IPS DF 6.9 (cell line): Measurements from ENCODE around the gene CDK8.
"Not testable (repeated sequence)": the region's sequence is repeated elsewhere in the genome, so short reads cannot be mapped to it uniquely, and the experiment has no call there.

ENCODE experiments used
- DNase-seq: peaks from one replicate; pipeline ENCODE4 v3.0.0-alpha.2; 2013; ENCODE audit warnings: low read depth, low spot score
- H3K27ac ChIP-seq: one replicate; pipeline ENCODE4 v1.5.1; 2013; ENCODE audit warnings: low read length, control low read depth
- H3K27me3 ChIP-seq: 2 replicates; pipeline ENCODE4 v1.6.1; 2013; ENCODE audit warnings: mild to moderate bottlenecking, low read length; ENCODE audit not compliant: control insufficient read depth, insufficient read depth
- H3K36me3 ChIP-seq: 2 replicates; pipeline ENCODE4 v1.6.1; 2013; ENCODE audit warnings: low read length; ENCODE audit not compliant: control insufficient read depth, insufficient read depth
- H3K4me1 ChIP-seq: 2 replicates; pipeline ENCODE4 v1.6.1; 2013; ENCODE audit warnings: low read length; ENCODE audit not compliant: control insufficient read depth, insufficient read depth
- H3K4me3 ChIP-seq: 2 replicates; pipeline ENCODE4 v1.5.1; 2013; ENCODE audit warnings: mild to moderate bottlenecking, low read length
- H3K9me3 ChIP-seq: 2 replicates; pipeline ENCODE4 v1.6.1; 2013; ENCODE audit warnings: low read length, inconsistent platforms; ENCODE audit not compliant: control insufficient read depth, insufficient read depth
- WGBS: extraction: QIAGEN DNeasy Blood & Tissue Kit; methylation state at CpG from one replicate; pipeline ENCODE4 v1.1.7; 2013; ENCODE audit warnings: mixed read lengths, missing lambda C conversion rate; ENCODE audit not compliant: insufficient read length, insufficient coverage; 5-methylcytosine and 5-hydroxymethylcytosine counted together

The CDK8 gene

GRCh38 chr13:26310470-26310869 is 56.5 kb downstream of the CDK8 start:
- Histone ChIP-seq H3K9me3 (no peaks in the 10 kb centered on the region), H3K4me1 (peaks cover 1% of the 10 kb centered on the region; the same call in 1 of the 2 replicates), H3K36me3 (no peaks in the 10 kb centered on the region), H3K4me3 (no peak overlapping the region), H3K27ac (no peak overlapping the region), H3K27me3 (no peaks in the 10 kb centered on the region)
- DNase-seq = no peak
- WGBS = no CpG with 5 or more reads among the region's 5 CpGs

GRCh38 chr13:26312019-26312418 is 58.1 kb downstream of the CDK8 start:
- not testable (repeated sequence) for H3K36me3 ChIP-seq, DNase-seq, H3K4me1 ChIP-seq, H3K9me3 ChIP-seq, H3K27ac ChIP-seq, H3K4me3 ChIP-seq, H3K27me3 ChIP-seq
- no CpG with 5 or more reads among the region's 7 CpGs for WGBS

GRCh38 chr13:26316095-26316494 is 62.2 kb downstream of the CDK8 start:
- H3K27ac ChIP-seq, H3K4me1 ChIP-seq, H3K4me3 ChIP-seq, H3K36me3 ChIP-seq, H3K27me3 ChIP-seq, H3K9me3 ChIP-seq, DNase-seq: not testable (repeated sequence)
- WGBS = no CpG with 5 or more reads among the region's 1 CpG

GRCh38 chr13:26320766-26321165 is 66.8 kb downstream of the CDK8 start:
- H3K4me3 ChIP-seq = no peak overlapping the region
- no peak overlapping the region for H3K27ac ChIP-seq
- no peak for DNase-seq
- H3K4me1 ChIP-seq = no peaks in the 10 kb centered on the region
- no peaks in the 10 kb centered on the region for H3K9me3 ChIP-seq
- H3K27me3 ChIP-seq = no peaks in the 10 kb centered on the region
- no peaks in the 10 kb centered on the region for H3K36me3 ChIP-seq

GRCh38 chr13:26323127-26323526 is 69.2 kb downstream of the CDK8 start:
- Histone ChIP-seq H3K36me3 (no peaks in the 10 kb centered on the region), H3K27me3 (no peaks in the 10 kb centered on the region), H3K4me1 (no peaks in the 10 kb centered on the region), H3K27ac (no peak overlapping the region), H3K9me3 (no peaks in the 10 kb centered on the region), H3K4me3 (no peak overlapping the region)
- WGBS = no CpG with 5 or more reads among the region's 2 CpGs
- DNase-seq = no peak

GRCh38 chr13:26323764-26324163 is 69.8 kb downstream of the CDK8 start:
- H3K4me3 ChIP-seq = no peak overlapping the region
- no peaks in the 10 kb centered on the region for H3K36me3 ChIP-seq
- no peak overlapping the region for H3K27ac ChIP-seq
- no CpG with 5 or more reads among the region's 1 CpG for WGBS
- no peak for DNase-seq
- no peaks in the 10 kb centered on the region for H3K4me1 ChIP-seq
- no peaks in the 10 kb centered on the region for H3K9me3 ChIP-seq
- no peaks in the 10 kb centered on the region for H3K27me3 ChIP-seq

- Histone ChIP-seq H3K4me1 (no peaks in the 10 kb centered on the region), H3K36me3 (no peaks in the 10 kb centered on the region), H3K4me3 (no peak overlapping the region), H3K27me3 (no peaks in the 10 kb centered on the region), H3K9me3 (no peaks in the 10 kb centered on the region), H3K27ac (no peak overlapping the region)
- WGBS = 100% methylated on average over 2 of the region's 3 CpGs
- DNase-seq = no peak
Measured at GRCh38 chr13:26324294-26324693, 70.4 kb downstream of the CDK8 start.

GRCh38 chr13:26324867-26325266 is 70.9 kb downstream of the CDK8 start:
- Histone ChIP-seq H3K9me3 (no peaks in the 10 kb centered on the region), H3K27ac (no peak overlapping the region), H3K4me3 (no peak overlapping the region), H3K4me1 (no peaks in the 10 kb centered on the region), H3K36me3 (no peaks in the 10 kb centered on the region), H3K27me3 (no peaks in the 10 kb centered on the region)
- no peak for DNase-seq

GRCh38 chr13:26325876-26326275 is 71.9 kb downstream of the CDK8 start:
- DNase-seq = no peak
- H3K27me3 ChIP-seq = no peaks in the 10 kb centered on the region
- H3K27ac ChIP-seq = no peak overlapping the region
- WGBS = no CpG with 5 or more reads among the region's 1 CpG
- H3K36me3 ChIP-seq = no peaks in the 10 kb centered on the region
- no peak overlapping the region for H3K4me3 ChIP-seq
- no peaks in the 10 kb centered on the region for H3K4me1 ChIP-seq
- no peaks in the 10 kb centered on the region for H3K9me3 ChIP-seq

- no peaks in the 10 kb centered on the region for H3K9me3 ChIP-seq
- H3K27ac ChIP-seq = no peak overlapping the region
- WGBS = no CpG with 5 or more reads among the region's 2 CpGs
- no peaks in the 10 kb centered on the region for H3K4me1 ChIP-seq
- H3K27me3 ChIP-seq = no peaks in the 10 kb centered on the region
- H3K4me3 ChIP-seq = no peak overlapping the region
- no peaks in the 10 kb centered on the region for H3K36me3 ChIP-seq
- DNase-seq = no peak
Measured at GRCh38 chr13:26326562-26326961, 72.6 kb downstream of the CDK8 start.

GRCh38 chr13:26327940-26328725 is 74.2 kb downstream of the CDK8 start:
- no CpG with 5 or more reads among the region's 1 CpG for WGBS
- H3K9me3 ChIP-seq = no peaks in the 10 kb centered on the region
- H3K4me3 ChIP-seq = no peak overlapping the region
- DNase-seq = no peak
- no peak overlapping the region for H3K27ac ChIP-seq
- no peaks in the 10 kb centered on the region for H3K27me3 ChIP-seq
- H3K36me3 ChIP-seq = no peaks in the 10 kb centered on the region
- no peaks in the 10 kb centered on the region for H3K4me1 ChIP-seq
